GM19239 (cell line): ENCODE data around the gene SLC5A10.
"Not testable (repeated sequence)": the region's sequence is repeated elsewhere in the genome, so short reads cannot be mapped to it uniquely, and the experiment has no call there.

Experiments used
- DNase-seq: peaks from one replicate; pipeline ENCODE4 v3.0.0; 2011; ENCODE audit warnings: low spot score; ENCODE audit not compliant: insufficient read length
- FAIRE-seq: peaks from 2 replicates; lab custom pipeline; 2011; peaks lifted over from hg19 to GRCh38; lab: Jason Lieb, UNC

The SLC5A10 gene

GRCh38 chr17:18951941-18952842 lies at the start of gene SLC5A10:
TSS of gene SLC5A10 (plus strand) at chr17:18952165. CDS start at chr17:18952206, 41 bp downstream.
- DNase-seq (no peak), FAIRE-seq (no peak)

GRCh38 chr17:18904482-18904881 lies 47.5 kb upstream of the SLC5A10 start:
- no peak for FAIRE-seq

GRCh38 chr17:18905226-18905625 lies 46.7 kb upstream of the SLC5A10 start:
- DNase-seq (no peak), FAIRE-seq (no peak)

More at GRCh38 chr17:18904482-18904881, 47.5 kb upstream of the SLC5A10 start:
- DNase-seq: no peak

GRCh38 chr17:18910326-18910725 lies 41.6 kb upstream of the SLC5A10 start:
- DNase-seq (no peak), FAIRE-seq (no peak)

GRCh38 chr17:18910881-18911280 lies 41.1 kb upstream of the SLC5A10 start:
- FAIRE-seq (no peak), DNase-seq (no peak)

- peak; percentile 59 for FAIRE-seq
- DNase-seq: no peak
Observed at GRCh38 chr17:18916816-18917500, 35.0 kb upstream of the SLC5A10 start.

- no peak for DNase-seq
- FAIRE-seq: no peak
Observed at GRCh38 chr17:18917506-18918032, 34.4 kb upstream of the SLC5A10 start.

GRCh38 chr17:18919963-18920362 lies 32.0 kb upstream of the SLC5A10 start:
- FAIRE-seq (peak; percentile 70), DNase-seq (no peak)

- peak; percentile 97 for FAIRE-seq
- no peak for DNase-seq
Observed at GRCh38 chr17:18920911-18921441, 31.0 kb upstream of the SLC5A10 start.

- no peak for FAIRE-seq
- DNase-seq: no peak
Observed at GRCh38 chr17:18921485-18921884, 30.5 kb upstream of the SLC5A10 start.

GRCh38 chr17:18921912-18922451 lies 30.0 kb upstream of the SLC5A10 start:
- no peak for FAIRE-seq
- DNase-seq: no peak

GRCh38 chr17:18922596-18922995 lies 29.4 kb upstream of the SLC5A10 start:
- peak; percentile 61 for FAIRE-seq

GRCh38 chr17:18925187-18925586 lies 26.8 kb upstream of the SLC5A10 start:
- FAIRE-seq (peak; percentile 80), DNase-seq (no peak)

More at GRCh38 chr17:18922596-18922995, 29.4 kb upstream of the SLC5A10 start:
- not testable (repeated sequence) for DNase-seq

- no peak for FAIRE-seq
- DNase-seq: no peak
Observed at GRCh38 chr17:18928628-18929125, 23.3 kb upstream of the SLC5A10 start.

GRCh38 chr17:18932360-18933055 lies 19.5 kb upstream of the SLC5A10 start:
- DNase-seq: no peak
- FAIRE-seq: peak; percentile 47

- FAIRE-seq (peak; percentile 18), DNase-seq (no peak)
Observed at GRCh38 chr17:18933102-18934058, 18.6 kb upstream of the SLC5A10 start.

GRCh38 chr17:18937981-18938691 lies 13.8 kb upstream of the SLC5A10 start:
- DNase-seq: no peak
- FAIRE-seq: no peak

GRCh38 chr17:18938692-18939023 lies 13.3 kb upstream of the SLC5A10 start:
- no peak for FAIRE-seq
- DNase-seq: no peak
